Thyroid gland (tissue), 4 donors: ENCODE data around the gene UCK2.

ENCODE experiments used
- CTCF ChIP-seq, 6 experiments: fragments of 200-600 bp in 3 of 6; fragments of 450-650 bp in 3 of 6; sonication (generic) in 3 of 6; IDR thresholded peaks; one replicate each; pipeline ENCODE4 v1.5.1; 2016 to 2019; ENCODE audit warnings: antibody characterized with exemption in 6 of 6, mild to moderate bottlenecking in 2 of 6, inconsistent platforms in 1 of 6, moderate library complexity in 1 of 6
- POLR2A ChIP-seq, 2 donors: fragments of 450-650 bp; IDR thresholded peaks; one replicate each; pipeline ENCODE4 v1.6.1; 2017; ENCODE audit warnings: antibody characterized with exemption in 2 of 2, mild to moderate bottlenecking in 2 of 2, moderate library complexity in 1 of 2

GRCh38 chr1:165928075-165928731 lies 100.8 kb downstream of the UCK2 start:
- TF ChIP-seq POLR2A (IDR thresholded peaks at IDR 0.05) (no peak), CTCF (IDR thresholded peaks at IDR 0.05) (peak in 5 of 6 experiments; percentile 16 to 62 (median 47))
